Measurements from ENCODE around the gene HINT3.

HINT3 gene

GRCh38 chr6:125944434-125944816 lies 12.1 kb upstream of the HINT3 start:
- H4K8ac ChIP-seq (ENCODE audit: low read depth, low read length) = no peak overlapping the region
- H2AFZ ChIP-seq (ENCODE audit: insufficient read depth, low read length, poor library complexity) = no peak overlapping the region
- H3K4me2 ChIP-seq (ENCODE audit: low read length) = no peak overlapping the region
- H3K4me1 ChIP-seq (ENCODE audit: control insufficient read depth in 1 of 2, insufficient read depth in 2 of 2, low read length in 2 of 2) = peaks cover 12 to 16% of the 10 kb centered on the region in 2 experiments
- no peaks in the 10 kb centered on the region for H3K27me3 ChIP-seq (ENCODE audit: insufficient read depth, low read length)
- H3K79me2 ChIP-seq (ENCODE audit: control insufficient read depth, insufficient read depth, low read length, poor library complexity) = no peaks in the 10 kb centered on the region
- H3K4me3 ChIP-seq (ENCODE audit: low read depth, low read length) = no peak overlapping the region
- WGBS (ENCODE audit: extremely low coverage, insufficient coverage, insufficient read length) = no CpG with 5 or more reads among the region's 5 CpGs
- H2AK5ac ChIP-seq (ENCODE audit: low read length) = no peak overlapping the region
- H3K9me3 ChIP-seq (ENCODE audit: insufficient read depth, low read depth, low read length) = no peaks in the 10 kb centered on the region
- H3K27ac ChIP-seq (ENCODE audit: low read depth, low read length) = peak overlapping the region; percentile 54
- no peak overlapping the region for H3K9ac ChIP-seq (ENCODE audit: low read length)
- H2BK120ac ChIP-seq (ENCODE audit: insufficient read depth, low read length, poor library complexity) = no peak overlapping the region
- H3K4ac ChIP-seq (ENCODE audit: low read depth, low read length) = no peak overlapping the region
- H3K14ac ChIP-seq (ENCODE audit: low read length) = no peak overlapping the region
- no peak overlapping the region for H4K91ac ChIP-seq (ENCODE audit: low read depth, low read length)
- H4K12ac ChIP-seq (ENCODE audit: low read depth, low read length) = no peak overlapping the region
- DNase-seq = peak in 1 of 2 donors; percentile 35
- H2BK12ac ChIP-seq (ENCODE audit: low read length) = no peak overlapping the region
- peak overlapping the region; percentile 59 for H2BK5ac ChIP-seq (ENCODE audit: low read depth, low read length, poor library complexity)
- H3K79me1 ChIP-seq (ENCODE audit: low read length) = peaks cover 8% of the 10 kb centered on the region
- H3K23ac ChIP-seq (ENCODE audit: low read length) = no peak overlapping the region
- H3K36me3 ChIP-seq (ENCODE audit: control insufficient read depth in 1 of 2, insufficient read depth in 2 of 2, low read length in 2 of 2) = no peaks in the 10 kb centered on the region
- no peak overlapping the region for H3K18ac ChIP-seq (ENCODE audit: low read length)

DNA sequence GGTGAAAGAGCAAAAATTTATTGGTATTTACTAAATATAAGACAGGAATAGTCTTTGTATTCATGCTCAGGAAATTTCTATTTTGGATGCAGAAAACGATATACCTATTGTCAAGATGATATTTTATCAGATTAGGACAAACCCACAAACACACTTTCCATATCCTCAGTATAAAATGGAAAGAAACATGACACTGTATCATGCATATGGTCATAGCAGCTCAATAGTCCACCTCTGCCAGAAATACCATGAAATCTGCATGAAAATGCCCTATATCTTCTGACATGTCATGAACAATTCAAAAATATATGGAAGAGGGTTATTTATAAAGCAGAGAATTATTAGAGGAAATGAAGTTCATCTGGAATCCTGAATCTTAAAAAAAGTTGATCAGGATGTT lies 11.7 kb upstream of the HINT3 start:
- H4K12ac ChIP-seq (ENCODE audit: low read depth, low read length) = no peak overlapping the region
- H3K79me1 ChIP-seq (ENCODE audit: low read length) = peaks cover 8% of the 10 kb centered on the region
- no peak overlapping the region for H3K9ac ChIP-seq (ENCODE audit: low read length)
- H3K23ac ChIP-seq (ENCODE audit: low read length) = no peak overlapping the region
- no peak overlapping the region for H2AFZ ChIP-seq (ENCODE audit: insufficient read depth, low read length, poor library complexity)
- H4K91ac ChIP-seq (ENCODE audit: low read depth, low read length) = no peak overlapping the region
- no peak overlapping the region for H3K4me2 ChIP-seq (ENCODE audit: low read length)
- peaks cover 12 to 18% of the 10 kb centered on the region in 2 experiments for H3K4me1 ChIP-seq (ENCODE audit: control insufficient read depth in 1 of 2, insufficient read depth in 2 of 2, low read length in 2 of 2)
- no peak overlapping the region for H3K4me3 ChIP-seq (ENCODE audit: low read depth, low read length)
- no peaks in the 10 kb centered on the region for H3K36me3 ChIP-seq (ENCODE audit: control insufficient read depth in 1 of 2, insufficient read depth in 2 of 2, low read length in 2 of 2)
- H3K9me3 ChIP-seq (ENCODE audit: insufficient read depth, low read depth, low read length) = no peaks in the 10 kb centered on the region
- no peak overlapping the region for H2BK12ac ChIP-seq (ENCODE audit: low read length)
- no peak for DNase-seq
- H2BK120ac ChIP-seq (ENCODE audit: insufficient read depth, low read length, poor library complexity) = no peak overlapping the region
- H4K8ac ChIP-seq (ENCODE audit: low read depth, low read length) = no peak overlapping the region
- H3K14ac ChIP-seq (ENCODE audit: low read length) = no peak overlapping the region
- H3K18ac ChIP-seq (ENCODE audit: low read length) = no peak overlapping the region
- H3K27ac ChIP-seq (ENCODE audit: low read depth, low read length) = no peak overlapping the region
- no peak overlapping the region for H2BK5ac ChIP-seq (ENCODE audit: low read depth, low read length, poor library complexity)
- no peak overlapping the region for H3K4ac ChIP-seq (ENCODE audit: low read depth, low read length)
- no peaks in the 10 kb centered on the region for H3K27me3 ChIP-seq (ENCODE audit: insufficient read depth, low read length)
- no CpG with 5 or more reads among the region's 1 CpG for WGBS (ENCODE audit: extremely low coverage, insufficient coverage, insufficient read length)
- no peak overlapping the region for H2AK5ac ChIP-seq (ENCODE audit: low read length)
- no peaks in the 10 kb centered on the region for H3K79me2 ChIP-seq (ENCODE audit: control insufficient read depth, insufficient read depth, low read length, poor library complexity)

GRCh38 chr6:125945378-125946141 lies 11.0 kb upstream of the HINT3 start:
- H3K4me1 ChIP-seq (ENCODE audit: control insufficient read depth in 1 of 2, insufficient read depth in 2 of 2, low read length in 2 of 2) = peaks cover 8 to 13% of the 10 kb centered on the region in 2 experiments
- H2BK5ac ChIP-seq (ENCODE audit: low read depth, low read length, poor library complexity) = no peak overlapping the region
- H2AFZ ChIP-seq (ENCODE audit: insufficient read depth, low read length, poor library complexity) = no peak overlapping the region
- WGBS (ENCODE audit: extremely low coverage, insufficient coverage, insufficient read length) = no CpG with 5 or more reads among the region's 1 CpG
- H3K79me1 ChIP-seq (ENCODE audit: low read length) = peaks cover 8% of the 10 kb centered on the region
- H4K91ac ChIP-seq (ENCODE audit: low read depth, low read length) = no peak overlapping the region
- DNase-seq = peak; percentile 60 to 88
- no peaks in the 10 kb centered on the region for H3K27me3 ChIP-seq (ENCODE audit: insufficient read depth, low read length)
- no peak overlapping the region for H4K12ac ChIP-seq (ENCODE audit: low read depth, low read length)
- no peak overlapping the region for H3K27ac ChIP-seq (ENCODE audit: low read depth, low read length)
- H4K8ac ChIP-seq (ENCODE audit: low read depth, low read length) = no peak overlapping the region
- no peaks in the 10 kb centered on the region for H3K36me3 ChIP-seq (ENCODE audit: control insufficient read depth in 1 of 2, insufficient read depth in 2 of 2, low read length in 2 of 2)
- H3K4ac ChIP-seq (ENCODE audit: low read depth, low read length) = no peak overlapping the region
- no peak overlapping the region for H2AK5ac ChIP-seq (ENCODE audit: low read length)
- no peak overlapping the region for H2BK120ac ChIP-seq (ENCODE audit: insufficient read depth, low read length, poor library complexity)
- H3K9me3 ChIP-seq (ENCODE audit: insufficient read depth, low read depth, low read length) = no peaks in the 10 kb centered on the region
- no peak overlapping the region for H3K18ac ChIP-seq (ENCODE audit: low read length)
- no peak overlapping the region for H3K4me3 ChIP-seq (ENCODE audit: low read depth, low read length)
- no peak overlapping the region for H3K14ac ChIP-seq (ENCODE audit: low read length)
- no peak overlapping the region for H2BK12ac ChIP-seq (ENCODE audit: low read length)
- no peaks in the 10 kb centered on the region for H3K79me2 ChIP-seq (ENCODE audit: control insufficient read depth, insufficient read depth, low read length, poor library complexity)
- H3K9ac ChIP-seq (ENCODE audit: low read length) = no peak overlapping the region
- no peak overlapping the region for H3K4me2 ChIP-seq (ENCODE audit: low read length)
- H3K23ac ChIP-seq (ENCODE audit: low read length) = no peak overlapping the region

- H2BK5ac ChIP-seq (ENCODE audit: low read depth, low read length, poor library complexity) = no peak overlapping the region
- H2AFZ ChIP-seq (ENCODE audit: insufficient read depth, low read length, poor library complexity) = no peak overlapping the region
- no peak overlapping the region for H4K8ac ChIP-seq (ENCODE audit: low read depth, low read length)
- no peak overlapping the region for H3K9ac ChIP-seq (ENCODE audit: low read length)
- no peaks in the 10 kb centered on the region for H3K9me3 ChIP-seq (ENCODE audit: insufficient read depth, low read depth, low read length)
- H3K14ac ChIP-seq (ENCODE audit: low read length) = no peak overlapping the region
- no peaks in the 10 kb centered on the region for H3K27me3 ChIP-seq (ENCODE audit: insufficient read depth, low read length)
- no peak overlapping the region for H3K4me3 ChIP-seq (ENCODE audit: low read depth, low read length)
- no peaks in the 10 kb centered on the region for H3K36me3 ChIP-seq (ENCODE audit: control insufficient read depth in 1 of 2, insufficient read depth in 2 of 2, low read length in 2 of 2)
- H2BK120ac ChIP-seq (ENCODE audit: insufficient read depth, low read length, poor library complexity) = no peak overlapping the region
- H2AK5ac ChIP-seq (ENCODE audit: low read length) = no peak overlapping the region
- no peak overlapping the region for H2BK12ac ChIP-seq (ENCODE audit: low read length)
- no peak overlapping the region for H3K4me2 ChIP-seq (ENCODE audit: low read length)
- peaks cover 5 to 9% of the 10 kb centered on the region in 2 experiments for H3K4me1 ChIP-seq (ENCODE audit: control insufficient read depth in 1 of 2, insufficient read depth in 2 of 2, low read length in 2 of 2)
- H3K79me2 ChIP-seq (ENCODE audit: control insufficient read depth, insufficient read depth, low read length, poor library complexity) = no peaks in the 10 kb centered on the region
- no peak overlapping the region for H3K4ac ChIP-seq (ENCODE audit: low read depth, low read length)
- no CpG with 5 or more reads among the region's 2 CpGs for WGBS (ENCODE audit: extremely low coverage, insufficient coverage, insufficient read length)
- H4K12ac ChIP-seq (ENCODE audit: low read depth, low read length) = no peak overlapping the region
- no peak overlapping the region for H3K18ac ChIP-seq (ENCODE audit: low read length)
- H4K91ac ChIP-seq (ENCODE audit: low read depth, low read length) = no peak overlapping the region
- peaks cover 3% of the 10 kb centered on the region for H3K79me1 ChIP-seq (ENCODE audit: low read length)
- no peak overlapping the region for H3K27ac ChIP-seq (ENCODE audit: low read depth, low read length)
- no peak overlapping the region for H3K23ac ChIP-seq (ENCODE audit: low read length)
- DNase-seq = no peak
Measured at GRCh38 chr6:125947615-125948014, 9.0 kb upstream of the HINT3 start.
